ENCODE measurements around the gene CORO7. TPM values are rescaled to one million over a fixed set of nuclear protein-coding genes. Genes with fewer than 3 reads are reported as not detected.
"Not testable (repeated sequence)": the region's sequence is repeated elsewhere in the genome, so short reads cannot be mapped to it uniquely, and the experiment has no call there.

The CORO7 gene
- total and polyA plus RNA-seq, 5 donors = 9.0 to 18.1 (median 15.8) TPM

DNA sequence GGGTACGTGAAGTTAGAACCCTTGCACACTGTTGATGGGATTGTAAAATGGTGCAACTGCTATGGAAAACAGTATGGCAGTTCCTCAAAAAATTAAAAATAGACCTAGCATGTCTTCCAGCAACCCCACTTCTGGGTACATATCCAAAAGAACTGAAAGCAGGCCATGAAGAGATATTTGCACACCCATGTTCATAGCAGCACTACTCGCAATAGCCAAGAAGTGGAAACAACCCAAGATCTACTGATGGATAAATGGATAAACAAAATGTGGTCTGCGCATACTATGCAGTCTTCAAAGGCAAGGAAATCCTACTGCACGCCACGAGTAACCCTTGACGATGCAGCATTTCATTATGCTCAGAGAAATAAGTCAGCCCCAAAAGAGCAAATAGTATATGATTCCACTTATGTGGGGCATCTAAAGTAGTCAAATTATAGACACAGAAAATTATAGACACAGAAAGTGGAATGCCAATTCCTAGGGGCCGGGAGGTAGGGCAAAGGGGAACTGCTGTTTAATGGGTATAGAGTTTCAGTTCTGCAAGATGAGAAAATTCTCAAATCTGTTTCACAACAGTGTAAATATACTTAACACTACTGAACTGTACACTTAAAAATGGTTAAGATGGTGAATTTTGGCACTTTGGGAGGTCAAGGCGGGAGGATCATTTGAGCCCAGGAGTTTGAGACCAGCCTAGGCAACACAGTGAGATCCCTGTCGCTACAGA lies 17.2 kb downstream of the CORO7 start:
- H3K4me1 ChIP-seq (ENCODE audit: control insufficient read depth, insufficient read depth, low read length) = no peaks in the 10 kb centered on the region
- H3K27ac ChIP-seq (ENCODE audit: low read length) = no peak overlapping the region
- H3K9me3 ChIP-seq (ENCODE audit: control insufficient read depth, low read length) = no peaks in the 10 kb centered on the region
- 90% methylated on average over 9 of the region's 9 CpGs for WGBS
- ATAC-seq (no peak), DNase-seq (no peak)
- H3K27me3 ChIP-seq (ENCODE audit: control insufficient read depth, insufficient read depth) = no peaks in the 10 kb centered on the region
- intact Hi-C loops (cut with DNase I) = no loop called here
- H3K4me3 ChIP-seq (ENCODE audit: low read length) = no peak overlapping the region

GRCh38 chr16:4395055-4395726 lies 21.2 kb downstream of the CORO7 start:
- Histone ChIP-seq H3K4me3 (ENCODE audit: low read length) (no peak overlapping the region), H3K9me3 (ENCODE audit: control insufficient read depth, low read length) (no peaks in the 10 kb centered on the region), H3K27ac (ENCODE audit: low read length) (no peak overlapping the region), H3K27me3 (ENCODE audit: control insufficient read depth, insufficient read depth) (no peaks in the 10 kb centered on the region), H3K4me1 (ENCODE audit: control insufficient read depth, insufficient read depth, low read length) (no peaks in the 10 kb centered on the region)
- DNase-seq (no peak), ATAC-seq (no peak)
- 77% methylated on average over 9 of the region's 9 CpGs for WGBS
- intact Hi-C loops (cut with DNase I) = no loop called here

DNA sequence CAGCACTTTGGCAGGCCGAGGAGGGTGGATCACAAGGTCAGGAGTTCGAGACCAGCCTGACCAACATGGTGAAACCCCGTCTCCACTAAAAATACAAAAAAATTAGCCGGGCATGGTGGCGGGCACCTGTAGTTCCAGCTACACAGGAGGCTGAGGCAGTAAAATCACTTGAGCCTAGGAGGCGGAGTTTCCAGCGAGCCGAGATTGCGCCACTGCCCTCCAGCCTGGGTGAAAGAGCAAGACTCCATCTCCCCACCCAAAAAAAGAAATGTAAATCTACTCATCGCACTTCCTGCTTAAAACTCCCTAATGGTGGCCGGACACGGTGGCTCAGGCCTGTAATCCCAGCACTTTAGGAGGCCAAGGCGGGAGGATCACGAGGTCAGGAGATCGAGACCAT lies 22.5 kb downstream of the CORO7 start:
- intact Hi-C loops (cut with DNase I); H3K9me3 ChIP-seq (ENCODE audit: control insufficient read depth, low read length); H3K27me3 ChIP-seq (ENCODE audit: control insufficient read depth, insufficient read depth); H3K27ac ChIP-seq (ENCODE audit: low read length); ATAC-seq; H3K4me3 ChIP-seq (ENCODE audit: low read length); H3K4me1 ChIP-seq (ENCODE audit: control insufficient read depth, insufficient read depth, low read length): not testable (repeated sequence)
- DNase-seq = peak in 1 of 3 donors; percentile 43
- WGBS = 94% methylated on average over 15 of the region's 15 CpGs

DNA sequence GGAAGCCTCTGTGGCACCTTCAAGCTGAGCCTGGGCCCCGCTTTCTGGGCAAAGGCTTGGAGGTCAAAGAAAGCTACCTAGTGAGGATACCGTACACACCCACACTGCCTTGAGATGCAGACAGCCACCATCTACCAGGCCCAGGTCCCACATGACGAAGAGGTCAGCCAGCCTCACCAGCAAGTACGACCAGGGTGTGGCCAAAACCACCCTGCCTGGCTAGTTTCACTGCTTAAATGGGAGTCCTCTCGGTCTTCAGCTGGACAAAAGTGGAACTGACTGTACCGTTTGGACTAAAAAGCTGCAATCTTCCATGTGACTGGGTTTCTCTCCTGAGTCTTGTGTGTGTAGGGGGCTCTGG lies 23.2 kb downstream of the CORO7 start:
- Histone ChIP-seq H3K27ac (ENCODE audit: low read length) (no peak overlapping the region), H3K4me1 (ENCODE audit: control insufficient read depth, insufficient read depth, low read length) (peaks cover 2% of the 10 kb centered on the region), H3K27me3 (ENCODE audit: control insufficient read depth, insufficient read depth) (no peaks in the 10 kb centered on the region), H3K4me3 (ENCODE audit: low read length) (no peak overlapping the region), H3K9me3 (ENCODE audit: control insufficient read depth, low read length) (no peaks in the 10 kb centered on the region)
- intact Hi-C loops (cut with DNase I) = no loop called here
- WGBS = 65% methylated on average over 6 of the region's 6 CpGs
- ATAC-seq (no peak), DNase-seq (peak in 1 of 3 donors; percentile 13)

DNA sequence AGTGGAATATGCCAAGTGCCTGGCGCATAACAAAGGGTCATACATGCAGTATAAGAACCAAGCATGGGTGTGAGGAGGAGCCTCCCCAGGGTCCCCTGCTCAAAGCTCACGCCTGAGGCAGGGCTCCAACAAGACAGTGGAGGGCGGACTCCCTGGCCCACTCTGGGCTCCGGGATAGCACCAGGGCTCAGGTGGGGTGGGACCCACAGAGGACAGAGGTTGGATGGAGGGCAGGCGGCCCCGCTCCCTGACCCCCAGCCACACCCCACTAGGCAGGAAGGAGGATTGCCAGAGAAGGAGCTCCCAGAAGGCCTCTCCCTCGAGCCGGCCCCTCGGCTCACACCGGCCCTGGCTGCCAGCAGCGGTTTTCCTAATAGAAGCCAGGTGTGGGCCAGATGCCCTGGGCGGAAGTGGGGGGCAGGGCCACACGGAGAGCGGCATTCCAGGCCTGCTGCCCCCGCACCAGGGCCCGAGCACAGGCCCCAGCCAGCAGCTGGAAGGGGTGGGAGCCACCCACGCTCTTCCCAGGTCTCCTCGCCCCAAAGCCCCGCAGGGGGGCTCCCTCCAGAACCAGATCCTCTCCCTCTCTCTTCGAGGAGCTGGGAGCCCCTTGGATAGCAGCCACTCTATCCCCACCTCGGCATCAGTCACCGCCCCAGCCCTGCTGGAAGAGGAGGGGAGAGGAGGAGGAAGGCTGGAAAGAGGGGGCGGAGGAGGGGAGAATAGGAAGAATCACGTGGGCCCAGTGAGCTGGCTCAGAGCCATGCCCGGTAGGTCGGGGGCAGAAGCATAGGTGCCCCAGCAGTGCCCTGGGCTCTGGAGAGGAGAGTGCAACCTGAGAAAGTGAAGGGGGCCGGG lies 23.8 kb downstream of the CORO7 start:
- DNase-seq (peak; percentile 24 to 74 (median 62)), ATAC-seq (peak in 1 of 2 donors; percentile 5)
- WGBS = 47% methylated on average over 27 of the region's 27 CpGs
- H3K4me3 ChIP-seq (ENCODE audit: low read length) = no peak overlapping the region
- no peaks in the 10 kb centered on the region for H3K9me3 ChIP-seq (ENCODE audit: control insufficient read depth, low read length)
- H3K4me1 ChIP-seq (ENCODE audit: control insufficient read depth, insufficient read depth, low read length) = peaks cover 2% of the 10 kb centered on the region
- no peaks in the 10 kb centered on the region for H3K27me3 ChIP-seq (ENCODE audit: control insufficient read depth, insufficient read depth)
- intact Hi-C loops (cut with DNase I) = no loop called here
- no peak overlapping the region for H3K27ac ChIP-seq (ENCODE audit: low read length)

DNA sequence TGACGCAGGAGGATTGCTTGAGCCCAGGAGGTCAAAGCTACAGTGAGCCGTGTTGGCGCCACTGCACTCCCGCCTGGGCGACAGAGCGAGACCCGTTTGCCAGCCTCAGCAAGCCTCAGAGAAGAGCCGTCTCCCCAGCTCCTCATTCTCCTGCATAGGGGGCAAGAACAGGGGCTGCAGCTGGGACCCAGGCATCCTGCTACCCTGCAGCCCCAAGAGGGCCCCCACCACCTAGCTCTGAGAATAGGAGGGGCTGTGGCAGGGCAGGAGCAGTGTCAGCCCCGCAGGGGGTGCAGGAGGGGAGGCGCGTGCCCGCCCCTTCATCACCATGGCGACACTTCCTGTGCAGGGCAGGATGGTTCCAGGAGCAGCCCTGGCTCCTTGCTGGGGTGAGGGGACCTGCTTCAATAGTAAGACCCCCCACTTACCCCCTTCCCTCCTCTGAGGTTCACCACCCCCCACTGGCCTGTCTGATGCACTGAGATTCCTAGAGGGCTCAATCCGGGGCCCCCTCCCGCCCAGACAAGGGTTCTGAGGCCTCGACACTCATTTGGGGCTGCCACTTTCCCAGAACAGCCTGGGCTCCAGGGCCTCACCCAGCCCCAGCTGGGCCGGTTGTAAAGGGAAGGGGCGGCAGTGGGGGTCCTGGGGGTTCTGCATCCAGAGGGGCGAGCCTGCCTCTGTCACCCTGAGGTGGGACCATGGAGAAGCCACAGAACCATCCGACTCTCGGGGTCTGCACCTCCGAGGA lies 24.6 kb downstream of the CORO7 start:
- H3K4me1 ChIP-seq (ENCODE audit: control insufficient read depth, insufficient read depth, low read length) = peaks cover 2% of the 10 kb centered on the region
- 88% methylated on average over 22 of the region's 22 CpGs for whole genome bisulfite sequencing
- DNase-seq = peak; percentile 11 to 60 (median 51)

GRCh38 chr16:4390266-4391260 lies 25.8 kb downstream of the CORO7 start:
- peak in 2 of 3 donors; percentile 14 to 49 for DNase-seq
- H3K27ac ChIP-seq (ENCODE audit: low read length) = no peak overlapping the region
- H3K4me1 ChIP-seq (ENCODE audit: control insufficient read depth, insufficient read depth, low read length) = peaks cover 2% of the 10 kb centered on the region

More for the DNA sequence above, 24.6 kb downstream of the CORO7 start:
- no peak for ATAC-seq
- no peak overlapping the region for H3K27ac ChIP-seq (ENCODE audit: low read length)
- no peak overlapping the region for H3K4me3 ChIP-seq (ENCODE audit: low read length)
- intact Hi-C loops (cut with DNase I) = no loop called here
- no peaks in the 10 kb centered on the region for H3K27me3 ChIP-seq (ENCODE audit: control insufficient read depth, insufficient read depth)
- no peaks in the 10 kb centered on the region for H3K9me3 ChIP-seq (ENCODE audit: control insufficient read depth, low read length)

DNA sequence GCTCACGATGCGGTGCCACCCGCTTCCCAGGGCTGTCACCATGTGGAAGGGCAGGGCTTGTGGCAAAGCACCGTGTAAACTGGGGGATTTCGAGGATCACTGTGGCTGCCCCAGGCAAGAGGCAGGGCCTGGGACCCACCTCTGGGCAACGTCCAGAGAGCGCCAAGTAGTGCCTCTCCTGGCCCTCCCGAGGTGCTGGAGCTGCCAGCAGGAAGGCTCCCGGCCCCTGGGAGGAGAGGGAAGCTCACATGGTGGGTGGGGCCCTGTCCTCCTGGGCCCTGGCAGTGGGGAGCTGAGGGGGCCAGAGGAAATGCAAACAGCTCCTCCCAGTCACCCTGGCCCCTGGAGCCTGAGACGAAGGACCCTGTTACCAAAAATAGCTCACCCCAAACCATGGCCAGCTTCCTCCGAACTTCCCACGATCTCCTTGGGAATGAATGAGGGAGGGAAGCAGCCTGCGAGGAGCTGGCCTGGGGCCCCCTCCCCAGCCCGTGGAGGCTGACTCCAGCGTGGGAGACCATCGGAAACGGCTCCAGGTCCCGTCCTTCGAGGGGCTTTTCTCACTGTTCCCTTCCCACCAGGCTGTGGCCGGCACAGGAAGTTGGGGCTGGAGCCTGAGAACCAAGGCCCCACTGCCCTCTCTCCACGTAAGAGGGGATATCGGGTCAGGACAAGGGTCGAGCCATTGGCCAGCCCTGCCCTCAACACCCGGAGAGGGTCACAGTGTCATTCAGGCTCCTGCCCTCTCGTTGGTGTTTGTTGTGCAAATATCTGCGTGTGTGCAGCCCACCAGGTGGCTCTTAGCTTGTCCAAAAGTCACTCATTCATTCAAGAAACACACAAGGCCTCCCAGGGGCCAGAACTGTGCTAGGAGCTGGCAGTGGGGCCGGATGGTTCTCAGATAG lies 27.1 kb downstream of the CORO7 start:
- H3K27ac ChIP-seq (ENCODE audit: low read length) = peak overlapping the region; percentile 62
- 57% methylated on average over 27 of the region's 27 CpGs for WGBS
- H3K27me3 ChIP-seq (ENCODE audit: control insufficient read depth, insufficient read depth) = no peaks in the 10 kb centered on the region
- ATAC-seq (peak in 1 of 2 donors; percentile 15), DNase-seq (peak; percentile 31 to 77 (median 57))
- H3K9me3 ChIP-seq (ENCODE audit: control insufficient read depth, low read length) = no peaks in the 10 kb centered on the region
- H3K4me3 ChIP-seq (ENCODE audit: low read length) = no peak overlapping the region
- intact Hi-C loops (cut with DNase I) = no loop called here
- H3K4me1 ChIP-seq (ENCODE audit: control insufficient read depth, insufficient read depth, low read length) = peaks cover 2% of the 10 kb centered on the region

More at GRCh38 chr16:4390266-4391260, 25.8 kb downstream of the CORO7 start:
- no peak for ATAC-seq
- Histone ChIP-seq H3K9me3 (ENCODE audit: control insufficient read depth, low read length) (no peaks in the 10 kb centered on the region), H3K27me3 (ENCODE audit: control insufficient read depth, insufficient read depth) (no peaks in the 10 kb centered on the region), H3K4me3 (ENCODE audit: low read length) (no peak overlapping the region)
- intact Hi-C loops (cut with DNase I) = no loop called here
- WGBS = 87% methylated on average over 18 of the region's 18 CpGs
